B cell (primary cell): ENCODE data around the gene CATSPERB. TPM values are rescaled to one million over a fixed set of nuclear protein-coding genes. Genes with fewer than 3 reads are reported as not detected.

ENCODE experiments used
- ATAC-seq: fragments of 200-7000 bp; cut with Tn5 transposase; one replicate; pipeline ENCODE4 v1.10.0; 2021; ENCODE audit warnings: low read depth, mild to moderate bottlenecking, moderate number of reproducible peaks, moderate library complexity
- CTCF ChIA-PET: fragments of 350-600 bp; sonication (Branson Sonifier 250); formaldehyde crosslinking; loops from one replicate; lab custom pipeline; 2021; ENCODE audit warnings: antibody characterized with exemption, inconsistent platforms; lab: Charles Lee
- POLR2A ChIA-PET: fragments of 350-600 bp; sonication (Branson Sonifier 250); formaldehyde crosslinking; loops from one replicate; lab custom pipeline; 2021; ENCODE audit warnings: antibody characterized with exemption; lab: Charles Lee
- DNase-seq: peaks from one replicate; pipeline ENCODE4 v3.0.0; 2013
- H2AFZ ChIP-seq: 2 replicates; pipeline ENCODE4 v1.6.1; 2012; ENCODE audit warnings: mild to moderate bottlenecking, low read depth, low read length; ENCODE audit not compliant: insufficient read depth, poor library complexity, severe bottlenecking
- H3K27ac ChIP-seq, 2 donors: 1 replicate in 1 of 2; 2 replicates in 1 of 2; pipeline ENCODE4 v1.5.1; 2012 to 2013; ENCODE audit warnings: low read length in 2 of 2, mild to moderate bottlenecking in 2 of 2, moderate library complexity in 1 of 2
- H3K27me3 ChIP-seq, 4 experiments: fragments of 200-600 bp in 1 of 4; sonication (generic) in 1 of 4; replicated peaks in 1 of 4; 1 replicate in 2 of 4; 2 replicates in 2 of 4; pipeline versions ENCODE4 v1.6.1 to v1.7.0; 2013 to 2016; ENCODE audit warnings: low read length in 3 of 4, mild to moderate bottlenecking in 2 of 4, mixed read lengths in 1 of 4, moderate library complexity in 1 of 4; ENCODE audit not compliant: insufficient read depth in 4 of 4, control insufficient read depth in 3 of 4; ENCODE audit errors: control extremely low read depth in 1 of 4
- H3K36me3 ChIP-seq, 2 experiments: replicated peaks in 1 of 2; 1 replicate in 1 of 2; 2 replicates in 1 of 2; pipeline versions ENCODE4 v1.6.1 to v1.7.1; 2013; ENCODE audit warnings: low read length in 1 of 2; ENCODE audit not compliant: insufficient read depth in 2 of 2, control insufficient read depth in 1 of 2; ENCODE audit errors: control extremely low read depth in 1 of 2, extremely low read depth in 1 of 2
- H3K4me1 ChIP-seq, 2 donors: fragments of 200-600 bp in 1 of 2; sonication (generic) in 1 of 2; 1 replicate in 1 of 2; 2 replicates in 1 of 2; pipeline versions ENCODE4 v1.5.1 to v1.6.1; 2013 to 2017; ENCODE audit warnings: low read length in 2 of 2; ENCODE audit not compliant: control insufficient read depth in 2 of 2, insufficient read depth in 2 of 2
- H3K4me2 ChIP-seq: replicated peaks from 2 replicates; pipeline ENCODE3; 2012; ENCODE audit warnings: mild to moderate bottlenecking, low read depth, low read length; ENCODE audit not compliant: poor library complexity, severe bottlenecking
- H3K4me3 ChIP-seq, 5 experiments: fragments of 200-600 bp in 1 of 5; sonication (generic) in 1 of 5; 1 replicate in 3 of 5; 2 replicates in 2 of 5; pipeline versions ENCODE4 v1.5.1 to v1.7.0; 2011 to 2016; ENCODE audit warnings: low read length in 4 of 5, mild to moderate bottlenecking in 4 of 5, low read depth in 2 of 5, control low read depth in 1 of 5, moderate library complexity in 1 of 5; ENCODE audit not compliant: insufficient read depth in 1 of 5; ENCODE audit errors: control extremely low read depth in 1 of 5, extremely low read depth in 1 of 5
- H3K79me2 ChIP-seq: fragments of 200-600 bp; sonication (generic); one replicate; pipeline ENCODE4 v1.6.0; 2016; ENCODE audit warnings: low read length; ENCODE audit not compliant: control insufficient read depth, insufficient read depth
- H3K9ac ChIP-seq: fragments of 200-600 bp; sonication (generic); 2 replicates; pipeline ENCODE4 v1.6.1; 2017; ENCODE audit warnings: mild to moderate bottlenecking, low read length, moderate library complexity
- H3K9me3 ChIP-seq, 3 donors: one replicate each; pipeline versions ENCODE4 v1.6.1 to v1.7.1; 2013; ENCODE audit warnings: low read length in 2 of 3; ENCODE audit not compliant: control insufficient read depth in 2 of 3, insufficient read depth in 1 of 3; ENCODE audit errors: control extremely low read depth in 1 of 3
- H4K20me1 ChIP-seq: 2 replicates; pipeline ENCODE4 v1.6.0; 2012; ENCODE audit warnings: mild to moderate bottlenecking, low read length; ENCODE audit not compliant: insufficient read depth, control insufficient read depth, poor library complexity, severe bottlenecking
- H3K27ac Mint-ChIP-seq: one replicate; pipeline ENCODE4 v1.8.0; 2021; ENCODE audit warnings: mixed read lengths
- H3K27me3 Mint-ChIP-seq: one replicate; pipeline ENCODE4 v1.8.0; 2021; ENCODE audit warnings: mixed read lengths
- H3K4me1 Mint-ChIP-seq: one replicate; pipeline ENCODE4 v1.8.0; 2021; ENCODE audit warnings: mixed read lengths
- H3K4me3 Mint-ChIP-seq: one replicate; pipeline ENCODE4 v1.8.0; 2021; ENCODE audit warnings: mixed read lengths
- H3K9me3 Mint-ChIP-seq: one replicate; pipeline ENCODE4 v1.8.0; 2022; ENCODE audit warnings: mixed read lengths; ENCODE audit not compliant: insufficient read depth
- EZH2 ChIP-seq: IDR thresholded peaks from 2 replicates; pipeline ENCODE4 v1.6.1; 2012; ENCODE audit warnings: borderline replicate concordance, low read depth, mild to moderate bottlenecking, moderate library complexity, low read length; ENCODE audit not compliant: insufficient read depth, poor library complexity, severe bottlenecking
- WGBS: methylation state at CpG from one replicate; pipeline ENCODE4 v1.1.5; 2013; ENCODE audit warnings: missing lambda C conversion rate; ENCODE audit not compliant: insufficient coverage; 5-methylcytosine and 5-hydroxymethylcytosine counted together
- intact Hi-C: fragments of 100-400 bp; cut with micrococcal nuclease; formaldehyde crosslinking; loops from one replicate; pipeline ENCODE4 v1.10.0; 2022
- polyA plus RNA-seq: library from polyadenylated mRNA; depleted of rRNA; stranded (reverse); fragments of >200 nt; gene quantifications from 2 replicates; pipeline ENCODE4 v1.2.3, GENCODE V29; 2012
- total RNA-seq, 2 donors: library from RNA; stranded (reverse); fragments of 120-200 nt in 1 of 2; gene quantifications; 1 replicate in 1 of 2; 2 replicates in 1 of 2; pipeline versions ENCODE4 v1.2.3 to v1.2.4, GENCODE V29; 2013 to 2022
- TF ChIP-seq, protein P1 (sequence below): fragments of 200-600 bp; IDR thresholded peaks from one replicate; pipeline ENCODE4 v1.8.0; 2022; ENCODE audit warnings: antibody characterized with exemption, mild to moderate bottlenecking

The CATSPERB gene
- total and polyA plus RNA-seq, 2 donors (not counting 1 experiment from before 2014, with no cell fraction given), result 0.12 to 0.18 TPM

DNA sequence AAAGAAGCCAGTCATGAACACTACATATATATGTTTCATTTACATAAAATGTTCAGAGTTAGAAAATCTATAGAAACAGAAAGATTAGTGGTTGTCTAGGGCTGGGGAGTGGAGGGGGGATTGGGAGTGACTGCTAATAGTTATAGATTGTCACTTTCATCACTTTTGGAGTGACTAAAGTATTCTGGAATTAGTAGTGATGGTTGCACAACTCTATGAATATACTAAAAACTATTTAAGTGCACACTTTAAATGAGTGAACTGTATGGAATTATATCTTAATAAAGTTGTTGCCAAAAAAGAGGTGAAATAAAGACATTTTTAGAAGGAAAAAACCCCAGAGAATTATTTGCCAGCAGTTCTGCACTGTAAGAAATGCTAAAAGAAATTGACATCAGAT, 9.5 kb downstream of the CATSPERB start:
- peaks cover 14% of the 10 kb centered on the region for H3K27me3 Mint-ChIP-seq

DNA sequence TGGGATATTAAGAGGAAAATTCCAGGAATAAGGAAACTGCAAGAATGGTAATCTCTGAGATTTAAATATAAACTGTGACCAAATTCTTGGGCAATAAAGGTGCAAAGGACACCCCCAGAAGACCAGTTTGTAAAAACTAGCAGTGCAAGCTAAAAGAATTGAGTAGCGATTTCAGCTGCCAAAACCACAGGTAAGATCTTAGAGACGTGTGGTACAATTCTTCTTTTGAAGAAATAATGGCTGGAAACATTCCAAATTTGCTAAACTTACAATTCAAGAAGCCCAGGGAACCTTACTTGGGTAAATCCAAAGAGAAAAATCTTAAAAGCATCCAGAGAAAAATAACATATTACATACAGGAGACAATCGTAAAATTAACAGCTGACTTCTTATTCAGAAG, 12.0 kb downstream of the CATSPERB start:
- H3K27me3 Mint-ChIP-seq, result peaks cover 8% of the 10 kb centered on the region

More for the DNA sequence above, 9.5 kb downstream of the CATSPERB start:
- DNase-seq (no peak), ATAC-seq (no peak)
- H3K9me3 ChIP-seq, result no peaks in the 10 kb centered on the region
- H3K4me3 Mint-ChIP-seq, result no peak overlapping the region
- H3K27ac ChIP-seq, result no peak overlapping the region
- no peaks in the 10 kb centered on the region for H3K9me3 Mint-ChIP-seq
- H3K9ac ChIP-seq, result no peak overlapping the region
- ChIA-PET POLR2A (no interaction called here), CTCF (no interaction called here)
- H3K4me3 ChIP-seq, result no peak overlapping the region
- peaks cover 0 to 3% (median 0%) of the 10 kb centered on the region in 4 experiments for H3K27me3 ChIP-seq
- intact Hi-C loops, result no loop called here
- no peak overlapping the region for H2AFZ ChIP-seq
- H3K79me2 ChIP-seq, result no peaks in the 10 kb centered on the region
- TF ChIP-seq EZH2, result no peak
- TF ChIP-seq, protein P1, sequence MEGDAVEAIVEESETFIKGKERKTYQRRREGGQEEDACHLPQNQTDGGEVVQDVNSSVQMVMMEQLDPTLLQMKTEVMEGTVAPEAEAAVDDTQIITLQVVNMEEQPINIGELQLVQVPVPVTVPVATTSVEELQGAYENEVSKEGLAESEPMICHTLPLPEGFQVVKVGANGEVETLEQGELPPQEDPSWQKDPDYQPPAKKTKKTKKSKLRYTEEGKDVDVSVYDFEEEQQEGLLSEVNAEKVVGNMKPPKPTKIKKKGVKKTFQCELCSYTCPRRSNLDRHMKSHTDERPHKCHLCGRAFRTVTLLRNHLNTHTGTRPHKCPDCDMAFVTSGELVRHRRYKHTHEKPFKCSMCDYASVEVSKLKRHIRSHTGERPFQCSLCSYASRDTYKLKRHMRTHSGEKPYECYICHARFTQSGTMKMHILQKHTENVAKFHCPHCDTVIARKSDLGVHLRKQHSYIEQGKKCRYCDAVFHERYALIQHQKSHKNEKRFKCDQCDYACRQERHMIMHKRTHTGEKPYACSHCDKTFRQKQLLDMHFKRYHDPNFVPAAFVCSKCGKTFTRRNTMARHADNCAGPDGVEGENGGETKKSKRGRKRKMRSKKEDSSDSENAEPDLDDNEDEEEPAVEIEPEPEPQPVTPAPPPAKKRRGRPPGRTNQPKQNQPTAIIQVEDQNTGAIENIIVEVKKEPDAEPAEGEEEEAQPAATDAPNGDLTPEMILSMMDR, result no peak
- H4K20me1 ChIP-seq, result no peaks in the 10 kb centered on the region
- H3K4me2 ChIP-seq, result no peak overlapping the region
- H3K4me1 ChIP-seq, result no peaks in the 10 kb centered on the region
- H3K36me3 ChIP-seq, result no peaks in the 10 kb centered on the region
- H3K27ac Mint-ChIP-seq, result no peak overlapping the region
- H3K4me1 Mint-ChIP-seq, result no peaks in the 10 kb centered on the region

More for the DNA sequence above, 12.0 kb downstream of the CATSPERB start:
- ChIA-PET POLR2A (no interaction called here), CTCF (no interaction called here)
- H3K9ac ChIP-seq, result no peak overlapping the region
- no CpG with 5 or more reads among the region's 3 CpGs for WGBS
- no peaks in the 10 kb centered on the region for H3K79me2 ChIP-seq
- no peaks in the 10 kb centered on the region for H3K4me1 ChIP-seq
- Mint-ChIP-seq H3K9me3 (no peaks in the 10 kb centered on the region), H3K4me3 (no peak overlapping the region), H3K27ac (no peak overlapping the region), H3K4me1 (no peaks in the 10 kb centered on the region)
- no peak overlapping the region for H2AFZ ChIP-seq
- DNase-seq, result no peak
- intact Hi-C loops, result no loop called here
- H3K4me3 ChIP-seq, result no peak overlapping the region
- no peak overlapping the region for H3K4me2 ChIP-seq
- TF ChIP-seq, protein P1, result no peak
- TF ChIP-seq EZH2, result no peak
- no peaks in the 10 kb centered on the region for H4K20me1 ChIP-seq
- ATAC-seq, result no peak
- no peaks in the 10 kb centered on the region for H3K9me3 ChIP-seq
- H3K27me3 ChIP-seq, result peaks cover 0 to 3% (median 0%) of the 10 kb centered on the region in 4 experiments
- no peaks in the 10 kb centered on the region for H3K36me3 ChIP-seq
- H3K27ac ChIP-seq, result no peak overlapping the region
